ENCODE measurements around the gene FAM163A. TPM values are rescaled to one million over a fixed set of nuclear protein-coding genes. Genes with fewer than 3 reads are reported as not detected.

FAM163A gene
- total and polyA plus RNA-seq, 9 of the 15 experiments (the other 6 are each of a cell fraction or from before 2014, with no cell fraction given): not detected

DNA sequence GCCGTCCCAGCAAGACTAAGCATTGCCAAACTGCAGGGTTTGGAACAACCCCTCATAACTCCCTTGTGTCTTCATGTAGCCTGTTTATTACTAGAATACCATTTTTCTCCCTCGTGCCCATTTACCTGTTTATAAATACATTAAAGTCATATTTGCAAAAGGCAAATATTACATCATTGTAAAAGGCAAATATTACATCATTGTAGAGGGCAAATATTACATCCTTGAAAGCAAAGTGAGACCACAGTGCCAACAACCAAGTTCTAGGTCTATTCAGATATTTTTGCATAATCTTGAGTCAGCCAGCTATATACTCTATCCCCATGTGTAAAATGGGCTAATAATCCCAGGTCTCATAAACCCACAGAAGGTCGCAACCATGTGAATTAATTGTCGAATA lies 11.4 kb upstream of the FAM163A start:
- Histone ChIP-seq H3K79me2 (ENCODE audit: control insufficient read depth, insufficient read depth, low read length) (no peaks in the 10 kb centered on the region), H3K27ac (ENCODE audit: extremely low read depth, low read depth, low read length) (no peak overlapping the region), H4K20me1 (replicated peaks; ENCODE audit: control insufficient read depth, insufficient read depth, low read length) (no peaks in the 10 kb centered on the region), H3K4me1 (replicated peaks in 1 of 2; ENCODE audit: control insufficient read depth in 2 of 2, insufficient read depth in 2 of 2, low read length in 2 of 2) (no peaks in the 10 kb centered on the region), H3K9ac (ENCODE audit: insufficient read depth in 1 of 2, low read depth in 2 of 2, low read length in 2 of 2) (no peak overlapping the region), H3K9me1 (ENCODE audit: control insufficient read depth, insufficient read depth, low read length) (no peaks in the 10 kb centered on the region), H3K4me3 (no peak overlapping the region), H3K4me2 (ENCODE audit: insufficient read depth, low read length) (no peak overlapping the region), H3K36me3 (ENCODE audit: control insufficient read depth, insufficient read depth, low read length) (no peaks in the 10 kb centered on the region), H3K27me3 (ENCODE audit: control insufficient read depth in 2 of 2, insufficient read depth in 2 of 2, low read length in 2 of 2) (peaks cover 3 to 9% of the 10 kb centered on the region in 2 experiments; a peak in 2 of 5 replicates), H2AFZ (ENCODE audit: low read depth, low read length) (no peak overlapping the region), H3K9me3 (replicated peaks; ENCODE audit: control insufficient read depth, insufficient read depth, low read depth, low read length) (no peaks in the 10 kb centered on the region)
- BruUV-seq (replicated peaks): no TSS peak
- in situ Hi-C loops (cut with MboI): no loop called here
- ATAC-seq (no peak), FAIRE-seq (no peak), DNase-seq (ENCODE audit: extremely low read depth in 1 of 4, low spot score in 3 of 4) (no peak)
- ChIA-PET CTCF (ENCODE audit: low intra/inter-chr PET ratio) (no interaction called here), POLR2A (interaction anchor here (0.8 to 1.2 kb wide), 2 partner anchors 76 to 80 kb away, joined by 3 to 4 read pairs; no protein-coding TSS in a partner anchor)
- 1% methylated on average over 4 of the region's 4 CpGs for WGBS (ENCODE audit: insufficient coverage, low coverage, missing lambda C conversion rate)
- intact Hi-C loops (cut with micrococcal nuclease): no loop called here
- no peak for TF ChIP-seq HNRNPLL (IDR thresholded peaks at IDR 0.05; ENCODE audit: low read depth, low read length, poor library complexity, severe bottlenecking)
- no peak for TF ChIP-seq HLTF (IDR thresholded peaks at IDR 0.05)
- no peak for TF ChIP-seq NFXL1 (CRISPR knock-in tag; IDR thresholded peaks at IDR 0.05)
- TF ChIP-seq, protein P1, sequence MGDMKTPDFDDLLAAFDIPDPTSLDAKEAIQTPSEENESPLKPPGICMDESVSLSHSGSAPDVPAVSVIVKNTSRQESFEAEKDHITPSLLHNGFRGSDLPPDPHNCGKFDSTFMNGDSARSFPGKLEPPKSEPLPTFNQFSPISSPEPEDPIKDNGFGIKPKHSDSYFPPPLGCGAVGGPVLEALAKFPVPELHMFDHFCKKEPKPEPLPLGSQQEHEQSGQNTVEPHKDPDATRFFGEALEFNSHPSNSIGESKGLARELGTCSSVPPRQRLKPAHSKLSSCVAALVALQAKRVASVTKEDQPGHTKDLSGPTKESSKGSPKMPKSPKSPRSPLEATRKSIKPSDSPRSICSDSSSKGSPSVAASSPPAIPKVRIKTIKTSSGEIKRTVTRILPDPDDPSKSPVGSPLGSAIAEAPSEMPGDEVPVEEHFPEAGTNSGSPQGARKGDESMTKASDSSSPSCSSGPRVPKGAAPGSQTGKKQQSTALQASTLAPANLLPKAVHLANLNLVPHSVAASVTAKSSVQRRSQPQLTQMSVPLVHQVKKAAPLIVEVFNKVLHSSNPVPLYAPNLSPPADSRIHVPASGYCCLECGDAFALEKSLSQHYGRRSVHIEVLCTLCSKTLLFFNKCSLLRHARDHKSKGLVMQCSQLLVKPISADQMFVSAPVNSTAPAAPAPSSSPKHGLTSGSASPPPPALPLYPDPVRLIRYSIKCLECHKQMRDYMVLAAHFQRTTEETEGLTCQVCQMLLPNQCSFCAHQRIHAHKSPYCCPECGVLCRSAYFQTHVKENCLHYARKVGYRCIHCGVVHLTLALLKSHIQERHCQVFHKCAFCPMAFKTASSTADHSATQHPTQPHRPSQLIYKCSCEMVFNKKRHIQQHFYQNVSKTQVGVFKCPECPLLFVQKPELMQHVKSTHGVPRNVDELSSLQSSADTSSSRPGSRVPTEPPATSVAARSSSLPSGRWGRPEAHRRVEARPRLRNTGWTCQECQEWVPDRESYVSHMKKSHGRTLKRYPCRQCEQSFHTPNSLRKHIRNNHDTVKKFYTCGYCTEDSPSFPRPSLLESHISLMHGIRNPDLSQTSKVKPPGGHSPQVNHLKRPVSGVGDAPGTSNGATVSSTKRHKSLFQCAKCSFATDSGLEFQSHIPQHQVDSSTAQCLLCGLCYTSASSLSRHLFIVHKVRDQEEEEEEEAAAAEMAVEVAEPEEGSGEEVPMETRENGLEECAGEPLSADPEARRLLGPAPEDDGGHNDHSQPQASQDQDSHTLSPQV (IDR thresholded peaks at IDR 0.05): no peak
- TF ChIP-seq, protein P2, sequence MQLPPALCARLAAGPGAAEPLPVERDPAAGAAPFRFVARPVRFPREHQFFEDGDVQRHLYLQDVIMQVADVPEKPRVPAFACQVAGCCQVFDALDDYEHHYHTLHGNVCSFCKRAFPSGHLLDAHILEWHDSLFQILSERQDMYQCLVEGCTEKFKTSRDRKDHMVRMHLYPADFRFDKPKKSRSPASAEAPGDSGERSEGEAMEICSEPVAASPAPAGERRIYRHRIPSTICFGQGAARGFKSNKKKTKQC (CRISPR knock-in tag; IDR thresholded peaks at IDR 0.05): no peak
- TF ChIP-seq, protein P3, sequence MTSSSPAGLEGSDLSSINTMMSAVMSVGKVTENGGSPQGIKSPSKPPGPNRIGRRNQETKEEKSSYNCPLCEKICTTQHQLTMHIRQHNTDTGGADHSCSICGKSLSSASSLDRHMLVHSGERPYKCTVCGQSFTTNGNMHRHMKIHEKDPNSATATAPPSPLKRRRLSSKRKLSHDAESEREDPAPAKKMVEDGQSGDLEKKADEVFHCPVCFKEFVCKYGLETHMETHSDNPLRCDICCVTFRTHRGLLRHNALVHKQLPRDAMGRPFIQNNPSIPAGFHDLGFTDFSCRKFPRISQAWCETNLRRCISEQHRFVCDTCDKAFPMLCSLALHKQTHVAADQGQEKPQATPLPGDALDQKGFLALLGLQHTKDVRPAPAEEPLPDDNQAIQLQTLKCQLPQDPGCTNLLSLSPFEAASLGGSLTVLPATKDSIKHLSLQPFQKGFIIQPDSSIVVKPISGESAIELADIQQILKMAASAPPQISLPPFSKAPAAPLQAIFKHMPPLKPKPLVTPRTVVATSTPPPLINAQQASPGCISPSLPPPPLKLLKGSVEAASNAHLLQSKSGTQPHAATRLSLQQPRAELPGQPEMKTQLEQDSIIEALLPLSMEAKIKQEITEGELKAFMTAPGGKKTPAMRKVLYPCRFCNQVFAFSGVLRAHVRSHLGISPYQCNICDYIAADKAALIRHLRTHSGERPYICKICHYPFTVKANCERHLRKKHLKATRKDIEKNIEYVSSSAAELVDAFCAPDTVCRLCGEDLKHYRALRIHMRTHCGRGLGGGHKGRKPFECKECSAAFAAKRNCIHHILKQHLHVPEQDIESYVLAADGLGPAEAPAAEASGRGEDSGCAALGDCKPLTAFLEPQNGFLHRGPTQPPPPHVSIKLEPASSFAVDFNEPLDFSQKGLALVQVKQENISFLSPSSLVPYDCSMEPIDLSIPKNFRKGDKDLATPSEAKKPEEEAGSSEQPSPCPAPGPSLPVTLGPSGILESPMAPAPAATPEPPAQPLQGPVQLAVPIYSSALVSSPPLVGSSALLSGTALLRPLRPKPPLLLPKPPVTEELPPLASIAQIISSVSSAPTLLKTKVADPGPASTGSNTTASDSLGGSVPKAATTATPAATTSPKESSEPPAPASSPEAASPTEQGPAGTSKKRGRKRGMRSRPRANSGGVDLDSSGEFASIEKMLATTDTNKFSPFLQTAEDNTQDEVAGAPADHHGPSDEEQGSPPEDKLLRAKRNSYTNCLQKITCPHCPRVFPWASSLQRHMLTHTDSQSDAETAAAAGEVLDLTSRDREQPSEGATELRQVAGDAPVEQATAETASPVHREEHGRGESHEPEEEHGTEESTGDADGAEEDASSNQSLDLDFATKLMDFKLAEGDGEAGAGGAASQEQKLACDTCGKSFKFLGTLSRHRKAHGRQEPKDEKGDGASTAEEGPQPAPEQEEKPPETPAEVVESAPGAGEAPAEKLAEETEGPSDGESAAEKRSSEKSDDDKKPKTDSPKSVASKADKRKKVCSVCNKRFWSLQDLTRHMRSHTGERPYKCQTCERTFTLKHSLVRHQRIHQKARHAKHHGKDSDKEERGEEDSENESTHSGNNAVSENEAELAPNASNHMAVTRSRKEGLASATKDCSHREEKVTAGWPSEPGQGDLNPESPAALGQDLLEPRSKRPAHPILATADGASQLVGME (CRISPR knock-in tag; IDR thresholded peaks at IDR 0.05): no peak
- no peak for TF ChIP-seq SAP30 (IDR thresholded peaks at IDR 0.05; ENCODE audit: borderline replicate concordance, insufficient read depth, low read depth, low read length, poor library complexity, severe bottlenecking)
- TF ChIP-seq, protein P4, sequence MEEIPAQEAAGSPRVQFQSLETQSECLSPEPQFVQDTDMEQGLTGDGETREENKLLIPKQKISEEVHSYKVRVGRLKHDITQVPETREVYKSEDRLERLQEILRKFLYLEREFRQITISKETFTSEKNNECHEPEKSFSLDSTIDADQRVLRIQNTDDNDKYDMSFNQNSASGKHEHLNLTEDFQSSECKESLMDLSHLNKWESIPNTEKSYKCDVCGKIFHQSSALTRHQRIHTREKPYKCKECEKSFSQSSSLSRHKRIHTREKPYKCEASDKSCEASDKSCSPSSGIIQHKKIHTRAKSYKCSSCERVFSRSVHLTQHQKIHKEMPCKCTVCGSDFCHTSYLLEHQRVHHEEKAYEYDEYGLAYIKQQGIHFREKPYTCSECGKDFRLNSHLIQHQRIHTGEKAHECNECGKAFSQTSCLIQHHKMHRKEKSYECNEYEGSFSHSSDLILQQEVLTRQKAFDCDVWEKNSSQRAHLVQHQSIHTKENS (CRISPR knock-in tag; IDR thresholded peaks at IDR 0.05): no peak
- TF ChIP-seq BMI1 (IDR thresholded peaks at IDR 0.05; ENCODE audit: low read length): no peak
- no peak for TF ChIP-seq ZFPM2 (CRISPR knock-in tag; IDR thresholded peaks at IDR 0.05)
